GM12874 (cell line): ENCODE measurements around the gene TRIO.

Experiments used
- CTCF ChIP-seq: IDR thresholded peaks from 2 replicates; pipeline ENCODE4 v1.5.1; 2011; ENCODE audit warnings: low read depth, mild to moderate bottlenecking, control low read depth, low read length, moderate library complexity; ENCODE audit not compliant: insufficient read depth

TRIO gene

GRCh38 chr5:14404780-14405179, 261.6 kb downstream of the TRIO start:
- no peak for TF ChIP-seq CTCF

DNA sequence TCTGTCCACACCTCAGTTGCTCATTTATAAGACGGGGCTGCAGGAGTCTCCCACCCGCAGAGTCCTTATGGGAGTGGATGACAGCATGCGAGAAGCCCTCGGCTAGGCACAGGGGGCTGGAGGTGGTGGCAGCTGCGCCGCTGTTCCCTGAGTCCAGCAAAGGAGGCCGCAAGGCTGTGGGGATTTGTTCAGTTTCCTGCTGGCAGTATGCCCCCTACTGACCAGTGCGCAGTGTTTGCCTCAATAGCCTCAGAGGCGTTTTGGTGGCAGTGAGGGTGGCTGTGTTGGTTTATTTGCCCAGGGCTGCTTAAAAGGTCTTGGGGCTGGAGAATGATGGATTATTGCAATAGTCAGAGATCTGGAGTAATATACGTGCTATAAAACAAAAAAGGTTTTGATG, 262.1 kb downstream of the TRIO start:
- TF ChIP-seq CTCF, result peak; percentile 26; the same call in 1 of the 2 replicates

DNA sequence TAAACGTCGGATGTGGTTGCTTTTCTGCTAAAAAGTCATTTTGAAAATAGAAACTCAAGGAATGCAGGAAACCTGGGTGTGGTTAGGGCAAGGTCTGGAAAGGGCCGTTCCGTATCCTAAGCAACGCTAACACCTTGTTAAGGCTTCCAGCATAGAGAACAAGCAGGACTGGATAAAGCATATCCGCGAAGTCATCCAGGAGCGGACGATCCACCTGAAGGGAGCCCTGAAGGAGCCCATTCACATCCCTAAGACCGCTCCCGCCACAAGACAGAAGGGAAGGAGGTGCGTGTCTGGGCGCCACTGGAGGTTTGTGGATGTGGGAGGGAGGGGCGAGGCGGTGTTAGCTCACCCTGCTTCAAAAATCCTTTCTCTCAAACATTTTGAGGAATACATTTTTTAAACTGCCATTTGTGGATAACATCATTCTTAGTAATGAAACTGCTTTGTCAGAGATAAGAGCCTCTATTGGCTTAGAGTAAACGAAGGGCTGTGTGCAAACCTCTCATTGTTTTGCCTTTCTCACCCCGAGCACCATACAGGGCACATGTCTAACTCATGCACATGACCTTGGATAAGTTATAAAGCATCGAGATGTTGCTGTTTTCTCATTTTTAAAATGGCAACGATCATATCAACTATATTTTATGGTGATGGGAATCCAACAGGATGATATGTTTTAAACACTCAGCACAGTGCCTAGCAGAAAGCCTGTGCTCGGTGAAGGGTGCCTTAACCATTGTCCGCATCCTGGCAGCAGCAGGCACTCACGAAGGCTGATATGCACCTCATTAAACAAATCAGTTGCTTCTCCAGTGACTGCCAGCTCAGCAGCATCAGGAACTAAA, 262.8 kb downstream of the TRIO start:
- no peak for TF ChIP-seq CTCF

- TF ChIP-seq CTCF, result no peak
These were observed 263.4 kb downstream of the TRIO start for GRCh38 chr5:14406554-14406849.

DNA sequence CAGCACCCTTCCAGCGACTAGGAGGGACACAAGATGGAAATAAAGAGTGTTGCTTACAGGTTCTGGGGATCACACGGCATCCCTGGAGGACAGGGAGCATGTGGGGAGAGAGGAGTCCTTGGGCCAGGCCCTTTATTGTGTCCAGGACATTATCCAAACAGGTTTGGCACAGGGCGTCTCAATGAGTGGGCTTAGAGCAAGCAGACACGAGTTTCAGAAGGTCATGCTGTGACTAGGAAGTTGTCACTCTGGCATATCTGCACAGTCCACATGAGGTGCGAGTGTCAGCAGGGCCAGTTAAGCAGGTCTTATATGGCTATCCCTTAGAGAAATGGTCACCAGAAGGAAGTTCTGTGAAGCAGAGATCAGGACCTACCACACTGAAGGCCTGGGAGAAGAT, 263.9 kb downstream of the TRIO start:
- TF ChIP-seq CTCF, result no peak

GRCh38 chr5:14407746-14408175, 264.6 kb downstream of the TRIO start:
- no peak for TF ChIP-seq CTCF

GRCh38 chr5:14408969-14409586, 265.9 kb downstream of the TRIO start:
- no peak for TF ChIP-seq CTCF
